Astrocyte (in vitro differentiated cells and primary cell): ENCODE results near the gene SPACA4.

Source experiments
- EZH2 ChIP-seq: IDR thresholded peaks from 2 replicates; pipeline ENCODE4 v1.6.1; 2012; ENCODE audit warnings: mild to moderate bottlenecking, low read length, inconsistent platforms; ENCODE audit not compliant: insufficient read depth
- TF ChIP-seq, protein P1 (sequence below): IDR thresholded peaks from 2 replicates; pipeline ENCODE4 v1.5.1; 2011; ENCODE audit warnings: low read depth, mild to moderate bottlenecking, inconsistent platforms, low read length, moderate library complexity; ENCODE audit not compliant: insufficient read depth

DNA sequence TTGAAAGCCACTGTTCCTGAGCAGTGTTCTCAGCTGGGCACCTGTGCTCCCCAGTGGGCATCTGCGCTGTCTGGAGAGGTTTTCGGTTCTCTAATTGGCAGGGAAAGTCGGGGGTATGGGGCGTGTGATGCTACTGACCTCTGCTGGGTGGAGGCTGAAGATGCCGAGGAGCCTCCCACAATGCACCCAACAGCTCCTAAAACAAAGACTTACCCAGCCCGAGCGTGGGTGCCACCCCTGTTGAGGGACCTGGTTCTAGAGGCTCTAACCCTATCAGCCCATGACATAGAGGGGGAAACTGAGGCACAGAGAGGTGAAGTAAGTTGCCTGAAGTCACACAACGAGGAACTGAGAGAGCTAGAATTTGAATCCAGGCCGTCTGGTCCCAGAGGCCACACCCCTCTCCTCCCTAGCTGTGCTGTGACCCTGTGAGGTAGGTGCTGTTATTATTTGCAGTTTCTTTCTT lies 2.3 kb downstream of the SPACA4 start:
- TF ChIP-seq, protein P1, sequence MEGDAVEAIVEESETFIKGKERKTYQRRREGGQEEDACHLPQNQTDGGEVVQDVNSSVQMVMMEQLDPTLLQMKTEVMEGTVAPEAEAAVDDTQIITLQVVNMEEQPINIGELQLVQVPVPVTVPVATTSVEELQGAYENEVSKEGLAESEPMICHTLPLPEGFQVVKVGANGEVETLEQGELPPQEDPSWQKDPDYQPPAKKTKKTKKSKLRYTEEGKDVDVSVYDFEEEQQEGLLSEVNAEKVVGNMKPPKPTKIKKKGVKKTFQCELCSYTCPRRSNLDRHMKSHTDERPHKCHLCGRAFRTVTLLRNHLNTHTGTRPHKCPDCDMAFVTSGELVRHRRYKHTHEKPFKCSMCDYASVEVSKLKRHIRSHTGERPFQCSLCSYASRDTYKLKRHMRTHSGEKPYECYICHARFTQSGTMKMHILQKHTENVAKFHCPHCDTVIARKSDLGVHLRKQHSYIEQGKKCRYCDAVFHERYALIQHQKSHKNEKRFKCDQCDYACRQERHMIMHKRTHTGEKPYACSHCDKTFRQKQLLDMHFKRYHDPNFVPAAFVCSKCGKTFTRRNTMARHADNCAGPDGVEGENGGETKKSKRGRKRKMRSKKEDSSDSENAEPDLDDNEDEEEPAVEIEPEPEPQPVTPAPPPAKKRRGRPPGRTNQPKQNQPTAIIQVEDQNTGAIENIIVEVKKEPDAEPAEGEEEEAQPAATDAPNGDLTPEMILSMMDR: peak; percentile 41
- TF ChIP-seq EZH2: no peak
